HG02798 (cell line): ENCODE data around the gene USP31.
"Not testable (repeated sequence)": the region's sequence is repeated elsewhere in the genome, so short reads cannot be mapped to it uniquely, and the experiment has no call there.

Experiments used
- ATAC-seq: cut with Tn5 transposase; IDR thresholded peaks from one replicate; pipeline ENCODE4 v1.9.1; 2021; ENCODE audit warnings: mild to moderate bottlenecking; ENCODE audit not compliant: unreplicated experiment, poor library complexity

Gene USP31

GRCh38 chr16:23103603-23104002 is 45.6 kb downstream of the USP31 start:
- ATAC-seq: no peak

- no peak for ATAC-seq
Observed at GRCh38 chr16:23101012-23101550, 48.2 kb downstream of the USP31 start.

- not testable (repeated sequence) for ATAC-seq
Observed at GRCh38 chr16:23096450-23096849, 52.8 kb downstream of the USP31 start.

GRCh38 chr16:23094136-23094535 is 55.1 kb downstream of the USP31 start:
- not testable (repeated sequence) for ATAC-seq

GRCh38 chr16:23092801-23093117 is 56.5 kb downstream of the USP31 start:
- ATAC-seq: no peak

- ATAC-seq: no peak
Observed at GRCh38 chr16:23092072-23092800, 57.0 kb downstream of the USP31 start.

- no peak for ATAC-seq
Observed at GRCh38 chr16:23089111-23089510, 60.1 kb downstream of the USP31 start.

- no peak for ATAC-seq
Observed at GRCh38 chr16:23088018-23088417, 61.2 kb downstream of the USP31 start.

GRCh38 chr16:23085949-23086348 is 63.3 kb downstream of the USP31 start:
- ATAC-seq: no peak

- no peak for ATAC-seq
Observed at GRCh38 chr16:23082161-23082788, 67.0 kb downstream of the USP31 start.

- ATAC-seq: no peak
Observed at GRCh38 chr16:23081675-23082119, 67.6 kb downstream of the USP31 start.

GRCh38 chr16:23080747-23081146 is 68.5 kb downstream of the USP31 start:
- no peak for ATAC-seq

GRCh38 chr16:23080329-23080728 is 68.9 kb downstream of the USP31 start:
- ATAC-seq: no peak

- ATAC-seq: no peak
Observed at GRCh38 chr16:23079675-23080301, 69.5 kb downstream of the USP31 start.

- no peak for ATAC-seq
Observed at GRCh38 chr16:23074423-23074822, 74.8 kb downstream of the USP31 start.

- no peak for ATAC-seq
Observed at GRCh38 chr16:23072769-23073549, 76.3 kb downstream of the USP31 start.

GRCh38 chr16:23072084-23072599 is 77.1 kb downstream of the USP31 start:
- ATAC-seq: no peak

GRCh38 chr16:23071196-23072083 is 77.8 kb downstream of the USP31 start:
- no peak for ATAC-seq

GRCh38 chr16:23069844-23070243 is 79.4 kb downstream of the USP31 start:
- no peak for ATAC-seq
